ENCODE measurements around the gene PROX2.

The PROX2 gene

DNA sequence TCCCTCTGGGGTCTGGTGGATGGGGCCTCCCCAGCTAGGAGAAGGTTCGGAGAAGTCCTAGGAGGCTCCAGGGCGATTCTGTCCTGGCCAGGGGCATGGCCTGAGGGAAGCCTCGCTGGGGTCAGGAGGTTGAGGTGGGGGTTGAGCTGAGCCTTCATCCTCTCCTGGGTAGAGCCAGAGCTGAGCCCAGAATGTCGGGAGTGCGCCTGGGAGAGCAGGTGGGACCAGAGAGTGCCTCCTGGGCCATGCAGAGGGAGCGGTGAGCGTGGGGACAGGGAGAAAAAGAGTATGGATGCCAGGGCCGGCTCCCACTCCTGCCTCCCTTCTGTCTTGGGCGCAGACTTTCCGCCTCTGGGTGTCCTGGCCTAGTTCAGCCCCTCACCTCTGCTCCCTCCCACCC is 34.0 kb upstream of the PROX2 start:
- DNase-seq (ENCODE audit: low read depth) = no peak
- TF ChIP-seq, protein P1, sequence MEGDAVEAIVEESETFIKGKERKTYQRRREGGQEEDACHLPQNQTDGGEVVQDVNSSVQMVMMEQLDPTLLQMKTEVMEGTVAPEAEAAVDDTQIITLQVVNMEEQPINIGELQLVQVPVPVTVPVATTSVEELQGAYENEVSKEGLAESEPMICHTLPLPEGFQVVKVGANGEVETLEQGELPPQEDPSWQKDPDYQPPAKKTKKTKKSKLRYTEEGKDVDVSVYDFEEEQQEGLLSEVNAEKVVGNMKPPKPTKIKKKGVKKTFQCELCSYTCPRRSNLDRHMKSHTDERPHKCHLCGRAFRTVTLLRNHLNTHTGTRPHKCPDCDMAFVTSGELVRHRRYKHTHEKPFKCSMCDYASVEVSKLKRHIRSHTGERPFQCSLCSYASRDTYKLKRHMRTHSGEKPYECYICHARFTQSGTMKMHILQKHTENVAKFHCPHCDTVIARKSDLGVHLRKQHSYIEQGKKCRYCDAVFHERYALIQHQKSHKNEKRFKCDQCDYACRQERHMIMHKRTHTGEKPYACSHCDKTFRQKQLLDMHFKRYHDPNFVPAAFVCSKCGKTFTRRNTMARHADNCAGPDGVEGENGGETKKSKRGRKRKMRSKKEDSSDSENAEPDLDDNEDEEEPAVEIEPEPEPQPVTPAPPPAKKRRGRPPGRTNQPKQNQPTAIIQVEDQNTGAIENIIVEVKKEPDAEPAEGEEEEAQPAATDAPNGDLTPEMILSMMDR (IDR thresholded peaks at IDR 0.05; ENCODE audit: insufficient read depth, low read depth, low read length, missing control alignments) = no peak
- no peak overlapping the region for H3K4me3 ChIP-seq (ENCODE audit: low read depth, low read length)

DNA sequence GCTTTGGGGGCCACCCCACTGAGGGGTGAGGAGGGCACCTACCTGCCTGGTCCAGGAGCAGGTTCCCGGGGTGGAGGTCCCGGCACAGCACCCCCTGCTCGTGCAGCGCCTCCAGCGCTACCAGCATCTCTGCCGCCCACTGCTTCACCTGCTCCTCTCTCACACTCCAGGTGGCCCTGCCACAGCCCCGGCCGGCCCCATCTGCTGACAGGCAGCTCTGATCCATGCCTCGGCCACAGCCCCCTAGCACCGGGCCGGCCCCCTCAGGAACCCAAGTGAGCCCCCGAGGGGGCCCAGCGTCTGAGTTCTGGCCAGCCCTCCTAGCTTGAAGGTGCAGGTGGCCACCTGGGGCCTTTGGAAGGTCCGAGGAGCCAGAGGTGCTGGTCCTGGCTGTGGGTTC is 33.6 kb upstream of the PROX2 start:
- TF ChIP-seq, protein P1 (IDR thresholded peaks at IDR 0.05; ENCODE audit: insufficient read depth, low read depth, low read length, missing control alignments) = no peak
- DNase-seq (ENCODE audit: low read depth) = no peak
- H3K4me3 ChIP-seq (ENCODE audit: low read depth, low read length) = no peak overlapping the region

DNA sequence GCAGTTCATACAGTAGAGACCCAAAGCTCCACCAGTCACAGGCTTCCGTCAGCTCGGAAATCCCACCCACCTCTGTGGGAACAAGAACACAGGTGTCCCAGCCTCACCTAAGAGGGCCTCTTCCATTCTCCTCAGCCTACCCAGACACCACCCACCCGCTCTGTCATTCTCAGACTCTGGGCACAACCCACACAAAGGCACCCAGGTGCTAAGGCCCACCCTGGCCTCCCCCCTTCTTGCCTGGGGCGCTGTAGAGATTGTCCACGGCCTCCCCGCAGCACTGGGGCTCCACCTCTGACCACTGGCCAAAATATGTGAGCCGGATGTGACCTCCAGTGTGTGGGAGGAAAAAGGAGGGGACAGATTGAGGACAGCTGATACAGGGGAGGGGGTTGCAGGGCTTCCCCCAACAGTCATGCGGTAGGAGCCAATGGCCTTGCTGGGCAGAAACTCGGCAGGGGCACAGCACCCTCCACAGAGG is 33.0 kb upstream of the PROX2 start:
- no peak for DNase-seq (ENCODE audit: low read depth)
- TF ChIP-seq, protein P1 (IDR thresholded peaks at IDR 0.05; ENCODE audit: insufficient read depth, low read depth, low read length, missing control alignments) = no peak
- H3K4me3 ChIP-seq (ENCODE audit: low read depth, low read length) = no peak overlapping the region

DNA sequence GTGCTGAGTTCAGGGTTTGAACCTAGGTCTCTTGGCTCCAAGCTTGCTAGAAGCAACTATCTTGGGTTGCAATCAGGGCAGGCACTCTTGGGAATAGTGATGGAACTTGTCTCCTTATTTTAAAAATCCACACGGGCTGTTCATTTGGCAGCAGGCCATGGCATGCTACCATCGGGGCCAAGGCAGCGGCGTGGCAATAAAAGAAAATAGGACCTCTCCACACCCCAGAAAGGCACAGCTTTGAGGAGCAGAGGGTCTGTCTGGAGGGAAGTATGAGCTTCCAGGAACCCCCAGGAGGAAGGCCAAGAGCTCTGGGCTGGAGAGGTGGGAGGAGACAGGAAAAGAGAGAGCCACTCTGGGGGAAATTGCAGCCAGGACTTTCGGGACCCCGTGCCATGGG is 31.8 kb upstream of the PROX2 start:
- no peak overlapping the region for H3K4me3 ChIP-seq (ENCODE audit: low read depth, low read length)
- TF ChIP-seq, protein P1 (IDR thresholded peaks at IDR 0.05; ENCODE audit: insufficient read depth, low read depth, low read length, missing control alignments) = no peak
- no peak for DNase-seq (ENCODE audit: low read depth)

DNA sequence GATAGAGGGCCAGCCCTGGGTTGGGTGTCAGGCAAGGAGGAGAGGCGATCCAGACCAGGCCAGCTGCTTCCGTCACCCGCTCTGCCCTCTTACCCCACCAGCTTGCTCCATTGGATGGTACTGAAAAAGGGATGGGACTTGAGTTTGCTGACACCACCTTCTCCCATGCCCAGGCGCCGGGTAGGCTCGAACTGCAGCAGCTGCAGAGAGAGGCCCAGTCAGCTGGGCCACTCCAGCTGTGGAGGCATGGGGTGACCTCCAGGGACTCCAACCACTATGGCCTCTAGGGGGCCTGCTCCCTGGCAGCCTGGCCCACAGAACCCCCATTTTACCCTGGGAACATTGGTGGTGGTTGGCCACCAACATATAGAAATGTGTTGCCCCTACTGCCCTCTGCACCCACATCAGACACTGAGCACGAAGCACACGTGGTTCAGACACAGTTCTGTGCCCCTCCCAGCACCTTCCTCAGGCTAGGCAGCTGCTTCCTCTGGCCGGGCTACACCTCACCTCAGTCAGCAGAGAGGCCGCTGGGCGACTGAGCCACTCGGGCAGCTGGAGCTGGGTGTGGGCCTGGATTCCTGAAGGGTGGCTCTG is 31.1 kb upstream of the PROX2 start:
- TF ChIP-seq, protein P1 (IDR thresholded peaks at IDR 0.05; ENCODE audit: insufficient read depth, low read depth, low read length, missing control alignments) = peak; percentile 27
- DNase-seq (ENCODE audit: low read depth) = no peak
- H3K4me3 ChIP-seq (ENCODE audit: low read depth, low read length) = no peak overlapping the region

DNA sequence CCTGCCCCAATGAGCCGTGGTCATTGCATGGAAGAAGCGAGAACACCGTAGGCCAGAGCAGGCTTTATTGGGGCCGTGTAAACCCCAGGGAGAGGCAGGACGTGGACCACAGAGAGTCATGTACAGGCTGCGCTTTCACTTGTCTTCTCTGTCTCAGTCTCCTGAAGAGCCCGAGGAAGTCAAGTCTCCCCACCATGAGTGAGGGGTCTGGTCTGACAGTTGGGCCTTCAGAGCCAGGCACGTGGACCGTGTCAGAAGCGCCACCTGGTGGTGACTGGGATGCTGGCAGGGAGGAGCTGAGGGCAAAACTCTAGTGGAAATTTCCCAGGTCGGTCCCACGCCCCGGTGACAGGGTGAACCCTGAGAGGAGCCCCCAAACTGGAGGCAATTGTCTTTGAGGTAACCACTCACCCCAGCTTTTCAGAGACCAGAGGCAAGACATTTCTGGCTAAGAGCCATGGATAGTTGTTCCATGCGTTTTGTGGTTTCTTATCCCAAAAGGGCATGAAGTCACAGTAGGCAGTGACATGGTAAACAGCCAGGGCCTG is 29.7 kb upstream of the PROX2 start:
- TF ChIP-seq, protein P1 (IDR thresholded peaks at IDR 0.05; ENCODE audit: insufficient read depth, low read depth, low read length, missing control alignments) = peak; percentile 97
- H3K4me3 ChIP-seq (ENCODE audit: low read depth, low read length) = no peak overlapping the region
- peak; percentile 69 for DNase-seq (ENCODE audit: low read depth)

All from GM12865 (cell line).